Hepatocyte (in vitro differentiated cells): ENCODE measurements around the gene PNMA6E.

Experiments
- EZH2 ChIP-seq: fragments of 200-600 bp; sonication (generic); IDR thresholded peaks from 2 replicates; pipeline ENCODE4 v1.6.1; 2016; ENCODE audit warnings: antibody characterized with exemption, mild to moderate bottlenecking, borderline replicate concordance
- EZH2phosphoT487 ChIP-seq: fragments of 200-600 bp; sonication (generic); IDR thresholded peaks from one replicate; pipeline ENCODE4 v1.6.1; 2018; ENCODE audit warnings: antibody characterized with exemption, mild to moderate bottlenecking, low read depth, moderate library complexity; ENCODE audit not compliant: unreplicated experiment, severe bottlenecking
- TF ChIP-seq, protein P1 (sequence below): fragments of 200-600 bp; sonication (generic); IDR thresholded peaks from 2 replicates; pipeline ENCODE4 v1.5.1; 2016; ENCODE audit warnings: antibody characterized with exemption, mild to moderate bottlenecking; ENCODE audit not compliant: poor library complexity

DNA sequence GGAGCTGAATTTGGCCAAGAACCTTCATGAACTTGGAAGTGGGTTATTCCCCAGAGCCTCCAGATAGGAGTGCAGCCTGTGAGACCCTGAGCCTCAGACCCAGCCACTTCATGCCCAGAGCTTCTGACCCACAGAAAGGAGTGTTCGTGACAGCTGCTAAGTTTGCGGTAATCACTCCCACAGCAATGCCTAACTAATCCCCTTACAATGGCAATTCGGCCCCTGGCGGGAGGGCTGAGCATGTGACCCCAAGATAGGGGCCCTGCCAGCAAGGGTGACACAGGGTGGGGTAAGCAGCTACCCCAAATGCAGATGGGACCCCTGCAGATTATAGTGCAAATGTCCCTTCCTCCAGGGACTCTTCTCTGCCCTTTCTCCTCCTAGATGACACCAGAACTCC, 22.5 kb downstream of the PNMA6E start:
- TF ChIP-seq EZH2, result no peak
- TF ChIP-seq, protein P1, sequence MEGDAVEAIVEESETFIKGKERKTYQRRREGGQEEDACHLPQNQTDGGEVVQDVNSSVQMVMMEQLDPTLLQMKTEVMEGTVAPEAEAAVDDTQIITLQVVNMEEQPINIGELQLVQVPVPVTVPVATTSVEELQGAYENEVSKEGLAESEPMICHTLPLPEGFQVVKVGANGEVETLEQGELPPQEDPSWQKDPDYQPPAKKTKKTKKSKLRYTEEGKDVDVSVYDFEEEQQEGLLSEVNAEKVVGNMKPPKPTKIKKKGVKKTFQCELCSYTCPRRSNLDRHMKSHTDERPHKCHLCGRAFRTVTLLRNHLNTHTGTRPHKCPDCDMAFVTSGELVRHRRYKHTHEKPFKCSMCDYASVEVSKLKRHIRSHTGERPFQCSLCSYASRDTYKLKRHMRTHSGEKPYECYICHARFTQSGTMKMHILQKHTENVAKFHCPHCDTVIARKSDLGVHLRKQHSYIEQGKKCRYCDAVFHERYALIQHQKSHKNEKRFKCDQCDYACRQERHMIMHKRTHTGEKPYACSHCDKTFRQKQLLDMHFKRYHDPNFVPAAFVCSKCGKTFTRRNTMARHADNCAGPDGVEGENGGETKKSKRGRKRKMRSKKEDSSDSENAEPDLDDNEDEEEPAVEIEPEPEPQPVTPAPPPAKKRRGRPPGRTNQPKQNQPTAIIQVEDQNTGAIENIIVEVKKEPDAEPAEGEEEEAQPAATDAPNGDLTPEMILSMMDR, result no peak
- no peak for TF ChIP-seq EZH2phosphoT487
